Measurements from ENCODE around the gene CNIH2.
"Not testable (repeated sequence)": the region's sequence is repeated elsewhere in the genome, so short reads cannot be mapped to it uniquely, and the experiment has no call there.

The CNIH2 gene

GRCh38 chr11:66292543-66293332 is 14.8 kb downstream of the CNIH2 start:
- DNase-seq = no peak

- no peak for DNase-seq
Measured at GRCh38 chr11:66293352-66293751, 15.4 kb downstream of the CNIH2 start.

- no peak for DNase-seq
Measured at GRCh38 chr11:66293777-66294625, 16.0 kb downstream of the CNIH2 start.

DNA sequence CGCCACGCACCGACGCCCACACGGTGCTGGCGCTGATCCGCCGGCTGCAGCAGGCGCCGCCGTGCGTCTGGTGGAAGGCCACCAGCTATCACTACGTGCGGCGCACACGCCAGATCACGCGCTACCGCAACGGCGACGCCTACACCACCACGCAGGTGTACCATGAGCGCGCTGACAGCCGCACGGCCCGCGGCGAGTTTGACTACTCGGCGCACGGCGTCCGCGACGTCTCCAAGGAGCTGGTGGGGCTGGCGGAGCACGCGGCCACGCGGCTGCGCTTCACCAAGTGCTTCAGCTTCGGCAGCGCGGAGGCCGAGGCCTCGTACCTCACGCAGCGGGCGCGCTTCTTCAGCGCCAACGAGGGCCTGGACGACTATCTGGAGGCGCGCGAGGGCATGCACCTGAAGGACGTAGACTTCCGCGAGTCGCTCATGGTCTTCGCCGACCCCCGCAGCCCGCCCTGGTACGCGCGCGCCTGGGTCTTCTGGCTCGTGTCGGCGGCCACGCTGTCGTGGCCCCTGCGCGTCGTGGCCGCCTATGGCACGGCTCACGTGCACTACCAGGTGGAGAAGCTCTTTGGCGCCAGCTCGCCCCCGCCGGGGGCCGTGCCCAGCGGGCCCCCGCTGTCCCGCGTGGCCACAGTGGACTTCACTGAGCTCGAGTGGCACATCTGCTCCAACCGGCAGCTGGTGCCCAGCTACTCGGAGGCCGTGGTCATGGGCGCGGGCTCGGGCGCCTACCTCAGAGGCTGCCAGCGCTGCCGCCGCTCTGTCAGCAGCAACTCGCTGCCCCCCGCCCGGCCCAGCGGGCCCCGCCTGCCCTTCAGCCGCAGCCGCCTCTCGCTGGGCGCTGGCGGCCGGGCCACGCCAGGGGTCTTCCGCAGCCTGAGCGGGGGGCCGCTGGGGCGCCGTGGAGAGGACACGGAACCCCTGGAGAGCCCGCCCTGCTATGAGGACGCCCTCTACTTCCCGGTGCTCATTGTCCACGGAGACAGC is 16.9 kb downstream of the CNIH2 start:
- no peak for DNase-seq

DNA sequence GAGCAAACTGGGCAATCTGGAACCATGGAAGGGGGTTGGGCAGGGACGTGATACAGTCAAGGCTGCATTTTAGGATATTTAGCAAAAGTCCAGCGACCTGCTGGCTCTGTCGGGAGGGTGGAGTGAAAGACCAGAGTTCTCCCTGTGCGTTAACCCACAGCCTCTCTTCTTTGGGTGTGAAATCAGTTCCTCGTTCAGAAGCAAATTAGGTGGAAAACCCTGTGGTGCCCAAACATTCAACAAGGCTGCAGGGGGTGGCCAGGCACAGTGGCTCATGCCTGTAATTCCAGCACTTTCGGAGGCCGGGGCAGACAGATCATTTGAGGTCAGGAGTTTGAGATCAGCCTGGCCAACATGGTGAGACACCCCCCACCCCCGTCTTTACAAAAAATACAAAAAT is 19.6 kb downstream of the CNIH2 start:
- DNase-seq = no peak

GRCh38 chr11:66299186-66299585 is 21.2 kb downstream of the CNIH2 start:
- no peak for DNase-seq

- no peak for DNase-seq
Measured at GRCh38 chr11:66302656-66303055, 24.7 kb downstream of the CNIH2 start.

- DNase-seq = no peak
Measured at GRCh38 chr11:66309475-66309874, 31.5 kb downstream of the CNIH2 start.

GRCh38 chr11:66310324-66310723 is 32.3 kb downstream of the CNIH2 start:
- no peak for DNase-seq

DNA sequence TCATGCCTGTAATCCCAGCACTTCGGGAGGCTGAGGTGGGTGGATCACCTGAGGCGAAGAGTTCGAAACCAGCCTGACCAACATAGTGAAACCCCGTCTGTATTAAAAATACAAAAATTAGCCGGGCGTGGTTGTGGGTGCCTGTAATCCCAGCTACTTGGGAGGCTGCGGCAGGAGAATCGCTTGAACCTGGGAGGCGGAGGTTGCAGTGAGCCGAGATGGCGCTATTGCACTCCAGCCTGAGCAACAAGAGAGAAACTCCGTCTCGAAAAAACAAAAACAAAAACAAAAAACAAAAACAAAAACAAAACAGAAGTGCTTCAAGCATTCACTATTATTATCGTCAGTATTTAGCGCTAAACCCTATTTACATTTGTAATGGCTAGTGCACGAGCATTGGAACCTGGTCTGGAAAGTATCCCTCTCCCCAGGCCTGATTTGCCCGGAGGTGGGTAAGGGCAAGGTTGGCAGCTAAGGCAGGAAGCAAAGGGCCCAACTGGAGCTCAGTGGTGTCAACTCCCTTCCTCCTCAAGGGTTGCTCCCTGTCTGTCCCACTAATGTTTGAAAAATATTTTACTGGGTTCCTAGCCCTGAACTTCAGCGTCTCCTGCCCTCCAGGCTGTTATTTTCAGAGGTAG is 32.9 kb downstream of the CNIH2 start:
- not testable (repeated sequence) for DNase-seq

- no peak for DNase-seq
Measured at GRCh38 chr11:66311470-66311964, 33.5 kb downstream of the CNIH2 start.

DNA sequence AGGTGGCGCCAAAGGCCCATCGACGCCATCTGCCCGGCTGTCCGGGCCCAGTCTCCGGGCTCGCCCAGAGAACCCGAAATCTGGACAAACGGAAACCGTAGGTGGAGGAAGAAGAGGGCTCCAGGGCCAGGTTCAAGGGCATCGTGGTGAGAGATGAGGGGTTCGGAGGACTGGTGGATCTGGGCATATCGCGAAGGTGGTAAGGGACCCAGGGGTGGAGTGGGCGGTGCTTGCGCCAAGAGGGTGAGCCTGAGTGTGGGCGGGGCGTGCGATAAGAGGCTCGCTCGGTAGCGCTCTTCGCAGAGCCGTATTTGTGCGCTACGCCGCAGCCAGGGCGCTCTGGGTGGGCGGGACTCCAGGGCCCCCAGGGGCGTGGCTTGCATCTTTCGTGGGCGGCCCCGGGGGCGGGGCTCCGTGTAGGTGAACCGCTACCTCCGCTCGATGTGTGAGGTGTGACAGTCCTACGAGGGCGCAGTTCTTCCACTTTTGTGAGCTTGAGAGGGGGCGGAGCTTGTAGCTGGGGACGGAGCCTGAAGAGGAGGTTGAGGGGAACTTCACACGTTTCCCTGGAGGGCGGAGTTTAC is 34.1 kb downstream of the CNIH2 start:
- DNase-seq = peak; percentile 87

DNA sequence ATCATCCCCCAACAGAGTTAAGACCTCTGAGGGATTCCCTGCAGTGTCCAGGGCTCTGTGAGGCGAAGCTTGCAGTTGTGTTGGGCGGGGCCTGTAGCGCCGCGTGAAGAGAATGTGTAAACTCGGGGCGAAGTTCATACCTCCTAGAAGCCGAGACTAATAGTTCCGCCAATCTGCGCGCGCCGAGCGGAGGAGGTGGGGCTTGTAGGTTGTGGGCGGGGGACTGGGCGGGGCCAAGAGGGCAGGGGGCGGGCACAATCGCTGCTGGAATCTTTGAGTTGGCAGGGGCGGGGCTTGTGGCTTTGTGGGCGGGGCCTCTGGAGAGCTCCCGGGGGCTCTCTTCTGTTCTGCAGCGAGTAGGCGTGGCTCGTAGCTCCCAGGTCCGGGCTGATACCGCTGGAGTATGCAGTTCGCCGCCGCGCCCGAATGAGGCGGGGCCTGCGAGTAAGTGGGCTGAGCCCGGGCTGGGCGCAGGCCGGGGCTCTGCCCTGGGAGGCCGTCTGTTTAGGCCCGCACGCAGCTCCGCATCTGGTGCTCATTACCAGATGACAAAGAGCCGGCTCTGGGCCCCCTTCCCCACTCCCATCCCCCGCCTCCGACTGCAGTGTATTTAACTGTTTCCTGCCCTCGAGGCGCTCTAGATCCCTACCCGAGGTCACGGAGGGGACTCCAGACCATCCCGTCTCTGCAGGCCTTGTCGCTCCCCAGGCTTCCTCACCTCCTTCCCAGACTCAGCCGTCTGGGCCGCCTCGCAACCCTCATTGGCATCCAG is 34.8 kb downstream of the CNIH2 start:
- DNase-seq = peak; percentile 99

DNA sequence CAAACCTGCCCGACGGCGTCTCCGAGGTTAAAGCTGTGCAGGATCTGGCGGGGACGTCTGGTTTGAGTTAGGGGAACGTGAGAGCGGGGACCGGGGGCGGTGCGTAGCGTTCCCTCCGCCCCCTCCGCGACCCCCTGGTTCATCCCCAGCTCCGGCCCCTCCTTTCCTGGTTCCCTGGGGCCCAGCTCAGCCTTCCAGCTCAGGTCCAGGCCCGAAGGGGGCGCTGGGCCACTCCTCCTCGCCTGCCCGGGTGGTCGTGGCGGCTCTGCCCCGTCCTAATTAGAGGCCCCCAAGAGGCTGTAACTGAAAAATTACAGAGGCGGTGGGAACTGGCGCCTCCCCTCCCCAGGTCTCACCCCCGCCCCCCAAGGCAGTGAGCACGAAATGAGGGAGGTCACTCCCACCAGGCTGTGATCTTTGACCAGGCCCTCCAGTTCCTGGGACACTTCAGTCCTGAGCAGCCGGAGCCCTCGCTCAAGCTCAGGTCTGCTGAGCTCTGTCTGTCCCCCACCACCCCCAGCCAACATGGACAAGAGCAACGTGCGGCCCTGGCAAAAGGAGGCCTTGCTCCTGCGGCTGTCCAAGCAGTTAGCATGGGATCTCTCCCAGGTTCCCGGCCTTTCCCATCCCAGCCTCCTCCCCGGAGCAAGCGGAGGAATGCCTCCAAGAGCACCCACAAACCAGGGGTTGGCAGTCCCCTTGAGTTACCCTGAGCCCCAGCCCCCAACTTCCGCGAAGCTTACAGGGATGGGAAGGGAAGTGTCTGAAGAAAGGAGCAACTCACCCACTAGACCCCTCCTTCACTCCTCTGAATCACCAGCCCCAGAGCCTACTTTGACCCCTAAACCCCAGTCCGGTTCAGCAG is 35.6 kb downstream of the CNIH2 start:
- DNase-seq = no peak

DNA sequence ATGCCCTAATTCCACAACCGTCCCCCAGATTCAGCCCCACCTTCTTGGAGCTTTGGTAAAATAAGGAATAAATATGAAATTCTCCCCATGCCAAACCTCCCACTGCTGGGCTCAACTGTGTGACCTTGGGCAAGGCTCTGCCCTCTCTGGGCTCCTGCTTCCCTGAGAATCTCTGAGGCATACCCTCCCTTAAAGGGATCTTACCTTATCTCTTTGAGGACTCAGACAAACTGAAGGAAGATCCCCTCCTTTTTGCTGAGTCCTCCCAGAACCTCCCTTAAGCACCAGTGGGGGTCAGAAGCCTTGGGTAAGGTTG is 36.2 kb downstream of the CNIH2 start:
- no peak for DNase-seq

- DNase-seq = no peak
Measured at GRCh38 chr11:66314561-66315497, 36.9 kb downstream of the CNIH2 start.

DNA sequence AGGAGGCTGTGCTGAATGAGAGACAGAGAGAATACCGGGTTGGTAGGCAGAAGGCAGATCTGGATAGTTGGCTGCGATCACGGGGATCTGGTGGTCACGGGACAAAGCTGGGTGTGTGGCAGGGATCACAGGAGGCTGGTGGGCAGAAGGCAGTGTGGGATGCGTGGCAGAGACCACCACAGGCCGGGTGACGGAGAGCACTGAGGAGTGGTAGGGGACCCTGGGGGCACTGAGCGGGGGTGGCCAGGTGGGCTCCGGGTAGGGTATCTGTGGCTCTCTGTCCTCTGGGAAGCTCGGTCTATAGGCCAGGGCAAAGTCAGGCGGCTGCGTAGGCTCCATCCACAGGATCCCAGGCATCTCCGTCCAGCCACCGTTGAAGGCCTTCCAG is 37.5 kb downstream of the CNIH2 start:
- DNase-seq = no peak

GRCh38 chr11:66315921-66316811 is 38.2 kb downstream of the CNIH2 start:
- DNase-seq = no peak
